K562 (cell line): ENCODE measurements around the gene MAD1L1. TPM values are rescaled to one million over a fixed set of nuclear protein-coding genes. Genes with fewer than 3 reads are reported as not detected.

Experiments
- ADNP ChIP-seq: fragments of 200-800 bp; sonication (Bioruptor generic); IDR thresholded peaks from 2 replicates; pipeline ENCODE4 v1.6.1; 2016; ENCODE audit warnings: missing genetic modification characterization, missing compliant biosample characterization
- BACH1 ChIP-seq: fragments of 200-800 bp; sonication (Bioruptor generic); IDR thresholded peaks from 2 replicates; pipeline ENCODE4 v1.6.1; 2016; ENCODE audit warnings: missing genetic modification characterization, missing compliant biosample characterization
- CBX3 ChIP-seq, 2 experiments: IDR thresholded peaks; 1 replicate in 1 of 2; 2 replicates in 1 of 2; pipeline ENCODE4 v1.6.1; 2012; ENCODE audit warnings: inconsistent platforms in 2 of 2, low read length in 2 of 2, borderline replicate concordance in 1 of 2, control low read depth in 1 of 2
- CCNT2 ChIP-seq: IDR thresholded peaks from 2 replicates; pipeline ENCODE4 v1.6.1; 2011; ENCODE audit warnings: borderline replicate concordance, low read depth, mild to moderate bottlenecking, moderate library complexity, mixed read lengths, low read length; ENCODE audit not compliant: insufficient read length; ENCODE audit errors: extremely low read depth
- DMBX1 ChIP-seq: fragments of 250-450 bp; sonication (Bioruptor Pico); IDR thresholded peaks from 2 replicates; pipeline ENCODE4 v1.8.0; 2022; ENCODE audit warnings: inconsistent platforms, mild to moderate bottlenecking, moderate library complexity, borderline replicate concordance
- E2F3 ChIP-seq: fragments of 250-450 bp; sonication (Bioruptor Pico); IDR thresholded peaks from 2 replicates; pipeline ENCODE4 v1.4.0; 2020; ENCODE audit warnings: mild to moderate bottlenecking
- MCM3 ChIP-seq: fragments of 450-650 bp; IDR thresholded peaks from 2 replicates; pipeline ENCODE4 v1.6.1; 2016
- RBM22 ChIP-seq: fragments of 200-400 bp; formaldehyde crosslinking; IDR thresholded peaks from 2 replicates; pipeline ENCODE4 v1.6.1; 2018; ENCODE audit warnings: low read length, low read depth; ENCODE audit not compliant: poor library complexity, severe bottlenecking
- SIN3B ChIP-seq: fragments of 450-650 bp; IDR thresholded peaks from 2 replicates; pipeline ENCODE4 v1.6.1; 2017; ENCODE audit warnings: low read depth, mild to moderate bottlenecking, moderate library complexity
- ZMIZ1 ChIP-seq, 2 experiments: fragments of 150-350 bp in 1 of 2; IDR thresholded peaks; 2 replicates each; pipeline ENCODE4 v1.6.1; 2012 to 2016; ENCODE audit warnings: low read depth in 2 of 2, low read length in 2 of 2, mild to moderate bottlenecking in 1 of 2, moderate library complexity in 1 of 2
- ZNF324 ChIP-seq: fragments of 250-450 bp; sonication (Bioruptor Pico); IDR thresholded peaks from 2 replicates; pipeline ENCODE4 v1.4.0; 2020; ENCODE audit warnings: mild to moderate bottlenecking
- ZNF384 ChIP-seq: IDR thresholded peaks from 2 replicates; pipeline ENCODE4 v1.6.1; 2012; ENCODE audit warnings: low read depth, low read length, improper control_type of control experiment
- polyA plus RNA-seq, 8 experiments: library from polyadenylated mRNA; depleted of rRNA in 4 of 8; stranded (reverse) in 5 of 8; unstranded in 3 of 8; fragments of >200 nt; fragmentation: Nextera tagmentation in 2 of 8; fragmentation: Illumina TruSeq in 1 of 8; extraction: Ambion mirVana in 2 of 8; extraction: Trizol in 1 of 8; gene quantifications; 2 replicates each; pipeline versions ENCODE4 v1.2.1 to v1.2.3, GENCODE V29; 2011 to 2014; ENCODE audit warnings: inconsistent platforms in 1 of 8, missing spikeins in 1 of 8
- total RNA-seq, 7 experiments: library from RNA; depleted of rRNA in 6 of 7; stranded (reverse); fragments of >200 nt in 6 of 7; fragmentation: Illumina TruSeq in 2 of 7; extraction: Trizol in 2 of 7; gene quantifications; 2 replicates each; pipeline versions ENCODE4 v1.2.1 to v1.2.3, GENCODE V29; 2011 to 2021; ENCODE audit warnings: low replicate concordance in 1 of 7
- TF ChIP-seq, protein P1 (sequence below): fragments of 250-450 bp; sonication (Bioruptor Pico); IDR thresholded peaks from 2 replicates; pipeline ENCODE4 v1.5.1; 2021; ENCODE audit warnings: mild to moderate bottlenecking
- TF ChIP-seq, protein P2 (sequence below), 2 experiments: fragments of 450-650 bp in 1 of 2; sonication (generic) in 1 of 2; formaldehyde crosslinking in 1 of 2; IDR thresholded peaks in 1 of 2; conservative IDR thresholded peaks in 1 of 2; 2 replicates each; pipeline versions ENCODE4 v1.6.1 to v1.8.1; 2016 to 2023; ENCODE audit warnings: mild to moderate bottlenecking in 2 of 2, moderate library complexity in 2 of 2, inconsistent platforms in 1 of 2, missing genetic modification reagents in 1 of 2
- TF ChIP-seq, protein P3 (sequence below): IDR thresholded peaks from 2 replicates; pipeline ENCODE4 v1.6.1; 2012; ENCODE audit warnings: low read depth, low read length, improper control_type of control experiment, borderline replicate concordance

MAD1L1 gene
- total and polyA plus RNA-seq, 9 of the 15 experiments (the other 6 are each of a cell fraction or from before 2014, with no cell fraction given): 1.7 to 89.7 (median 18.0) TPM

- TF ChIP-seq SIN3B (no peak), ZNF324 (CRISPR knock-in tag) (no peak), BACH1 (tag) (peak; percentile 47; the same call in 1 of the 2 replicates), ADNP (tag) (peak; percentile 56; the same call in 1 of the 2 replicates), CBX3 (IDR thresholded peaks at IDR 0.05; ENCODE audit: borderline replicate concordance in 1 of 2, low read length in 2 of 2) (peak in 1 of 2 experiments; percentile 79; a peak in 1 of 3 replicates), CCNT2 (peak; percentile 85), MCM3 (no peak), DMBX1 (peak; percentile 72; the same call in 1 of the 2 replicates), E2F3 (no peak), ZMIZ1 (IDR thresholded peaks at IDR 0.05; ENCODE audit: low read depth in 2 of 2, low read length in 2 of 2) (peak in 1 of 2 experiments; percentile 96; a peak in 2 of 4 replicates), RBM22 (no peak), ZNF384 (no peak)
- TF ChIP-seq, protein P1, sequence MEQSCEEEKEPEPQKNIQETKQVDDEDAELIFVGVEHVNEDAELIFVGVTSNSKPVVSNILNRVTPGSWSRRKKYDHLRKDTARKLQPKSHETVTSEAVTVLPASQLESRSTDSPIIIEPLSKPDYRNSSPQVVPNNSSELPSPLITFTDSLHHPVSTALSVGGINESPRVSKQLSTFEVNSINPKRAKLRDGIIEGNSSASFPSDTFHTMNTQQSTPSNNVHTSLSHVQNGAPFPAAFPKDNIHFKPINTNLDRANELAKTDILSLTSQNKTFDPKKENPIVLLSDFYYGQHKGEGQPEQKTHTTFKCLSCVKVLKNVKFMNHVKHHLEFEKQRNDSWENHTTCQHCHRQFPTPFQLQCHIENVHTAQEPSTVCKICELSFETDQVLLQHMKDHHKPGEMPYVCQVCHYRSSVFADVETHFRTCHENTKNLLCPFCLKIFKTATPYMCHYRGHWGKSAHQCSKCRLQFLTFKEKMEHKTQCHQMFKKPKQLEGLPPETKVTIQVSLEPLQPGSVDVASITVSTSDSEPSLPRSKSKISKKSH: no peak
- TF ChIP-seq, protein P2, sequence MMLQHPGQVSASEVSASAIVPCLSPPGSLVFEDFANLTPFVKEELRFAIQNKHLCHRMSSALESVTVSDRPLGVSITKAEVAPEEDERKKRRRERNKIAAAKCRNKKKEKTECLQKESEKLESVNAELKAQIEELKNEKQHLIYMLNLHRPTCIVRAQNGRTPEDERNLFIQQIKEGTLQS (IDR thresholded peaks at IDR 0.05): peak; percentile 44; the same call in 1 of the 2 replicates
- TF ChIP-seq, protein P2 (CRISPR knock-in tag; conservative IDR thresholded peaks at IDR 0.05): no peak
- TF ChIP-seq, protein P3, sequence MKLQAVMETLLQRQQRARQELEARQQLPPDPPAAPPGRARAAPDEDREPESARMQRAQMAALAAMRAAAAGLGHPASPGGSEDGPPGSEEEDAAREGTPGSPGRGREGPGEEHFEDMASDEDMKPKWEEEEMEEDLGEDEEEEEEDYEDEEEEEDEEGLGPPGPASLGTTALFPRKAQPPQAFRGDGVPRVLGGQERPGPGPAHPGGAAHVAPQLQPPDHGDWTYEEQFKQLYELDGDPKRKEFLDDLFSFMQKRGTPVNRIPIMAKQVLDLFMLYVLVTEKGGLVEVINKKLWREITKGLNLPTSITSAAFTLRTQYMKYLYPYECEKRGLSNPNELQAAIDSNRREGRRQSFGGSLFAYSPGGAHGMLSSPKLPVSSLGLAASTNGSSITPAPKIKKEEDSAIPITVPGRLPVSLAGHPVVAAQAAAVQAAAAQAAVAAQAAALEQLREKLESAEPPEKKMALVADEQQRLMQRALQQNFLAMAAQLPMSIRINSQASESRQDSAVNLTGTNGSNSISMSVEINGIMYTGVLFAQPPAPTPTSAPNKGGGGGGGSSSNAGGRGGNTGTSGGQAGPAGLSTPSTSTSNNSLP: peak; percentile 97
Observed at GRCh38 chr7:2022737-2023250, 210.0 kb downstream of the MAD1L1 start (continued).
